PC-3 (cell line): ENCODE results near the gene SNRNP35. TPM values are rescaled to one million over a fixed set of nuclear protein-coding genes. Genes with fewer than 3 reads are reported as not detected.
"Not testable (repeated sequence)": the region's sequence is repeated elsewhere in the genome, so short reads cannot be mapped to it uniquely, and the experiment has no call there.

Experiments
- ATAC-seq: fragments of 200-7000 bp; cut with Tn5 transposase; 2 replicates; pipeline ENCODE4 v1.9.1; 2020; ENCODE audit warnings: mild to moderate bottlenecking, moderate library complexity
- BruUV-seq: library from RNA; stranded (reverse); fragments of 400-500 nt; replicated peaks from 2 replicates; lab custom pipeline; 2021; lab: Mats Ljungman, UMichigan
- CTCF ChIA-PET: fragments of 300-600 bp; sonication (Branson Sonifier 250); formaldehyde crosslinking; loops from one replicate; lab custom pipeline; 2022; ENCODE audit warnings: antibody characterized with exemption; lab: Charles Lee
- POLR2A ChIA-PET: fragments of 300-600 bp; sonication (Branson Sonifier 250); formaldehyde crosslinking; loops from one replicate; lab custom pipeline; 2022; ENCODE audit warnings: antibody characterized with exemption; ENCODE audit not compliant: unreplicated experiment; lab: Charles Lee
- DNase-seq: peaks from one replicate; pipeline ENCODE4 v3.0.0-alpha.2; 2015
- H2AFZ ChIP-seq: fragments of 300-600 bp; sonication (generic); 2 replicates; pipeline ENCODE4 v1.6.0; 2016; ENCODE audit warnings: antibody characterized with exemption, low read length
- H3F3A ChIP-seq: fragments of 300-600 bp; sonication (generic); one replicate; pipeline ENCODE4 v1.6.0; 2017; ENCODE audit warnings: antibody characterized with exemption, low read length, control low read depth, mild to moderate bottlenecking; ENCODE audit not compliant: unreplicated experiment
- H3K27ac ChIP-seq: fragments of 300-600 bp; sonication (generic); 2 replicates; pipeline ENCODE4 v1.5.1; 2016; ENCODE audit warnings: mild to moderate bottlenecking, low read length
- H3K27me3 ChIP-seq: fragments of 300-600 bp; sonication (generic); 2 replicates; pipeline ENCODE4 v1.6.1; 2016; ENCODE audit warnings: low read length, mixed read lengths
- H3K36me3 ChIP-seq: fragments of 300-600 bp; sonication (generic); 2 replicates; pipeline ENCODE4 v1.6.1; 2016; ENCODE audit warnings: low read depth, mixed run types, low read length, mixed read lengths
- H3K4me1 ChIP-seq: fragments of 300-600 bp; sonication (generic); 2 replicates; pipeline ENCODE4 v1.5.1; 2016; ENCODE audit warnings: low read length; ENCODE audit not compliant: insufficient read depth
- H3K4me2 ChIP-seq: fragments of 300-600 bp; sonication (generic); 2 replicates; pipeline ENCODE4 v1.6.0; 2016; ENCODE audit warnings: low read length
- H3K4me3 ChIP-seq: fragments of 300-600 bp; sonication (generic); 2 replicates; pipeline ENCODE4 v1.5.1; 2016; ENCODE audit warnings: mild to moderate bottlenecking, low read length, mixed read lengths
- H3K79me2 ChIP-seq: fragments of 300-600 bp; sonication (generic); 2 replicates; pipeline ENCODE4 v1.6.1; 2017; ENCODE audit warnings: low read length, mixed read lengths
- H3K9ac ChIP-seq: fragments of 300-600 bp; sonication (generic); 2 replicates; pipeline ENCODE4 v1.6.0; 2016; ENCODE audit warnings: mild to moderate bottlenecking, low read length
- H3K9me2 ChIP-seq: fragments of 300-600 bp; sonication (generic); replicated peaks from 2 replicates; pipeline ENCODE4 v1.6.1; 2016; ENCODE audit warnings: mixed run types, low read length, mixed read lengths
- H3K9me3 ChIP-seq: fragments of 300-600 bp; sonication (generic); 2 replicates; pipeline ENCODE4 v1.6.1; 2016; ENCODE audit warnings: low read length, mixed read lengths
- H4K20me1 ChIP-seq: fragments of 300-600 bp; sonication (generic); 2 replicates; pipeline ENCODE4 v1.6.1; 2016; ENCODE audit warnings: low read length, mixed read lengths
- EZH2 ChIP-seq: fragments of 300-600 bp; sonication (generic); IDR thresholded peaks from one replicate; pipeline ENCODE4 v1.6.1; 2017; ENCODE audit warnings: antibody characterized with exemption, mild to moderate bottlenecking, low read length; ENCODE audit not compliant: unreplicated experiment
- EZH2phosphoT487 ChIP-seq: fragments of 300-600 bp; sonication (generic); IDR thresholded peaks from 2 replicates; pipeline ENCODE4 v1.6.1; 2018; ENCODE audit warnings: mild to moderate bottlenecking, antibody characterized with exemption, low read length, borderline replicate concordance
- intact Hi-C: fragments of 100-400 bp; cut with micrococcal nuclease; formaldehyde crosslinking; loops from 2 replicates; pipeline ENCODE4 v1.9.0; 2023
- total RNA-seq: library from RNA; depleted of rRNA; stranded (reverse); fragments of >200 nt; gene quantifications from 2 replicates; pipeline ENCODE4 v1.2.3, GENCODE V29; 2014
- TF ChIP-seq, protein P1 (sequence below): fragments of 300-600 bp; sonication (generic); conservative IDR thresholded peaks from 2 replicates; pipeline ENCODE4 v1.5.1; 2017; ENCODE audit warnings: antibody characterized with exemption, low read depth, mild to moderate bottlenecking, low read length

SNRNP35 gene
- total RNA-seq, 1 experiment from 2014 or later, result 15.9 TPM

DNA sequence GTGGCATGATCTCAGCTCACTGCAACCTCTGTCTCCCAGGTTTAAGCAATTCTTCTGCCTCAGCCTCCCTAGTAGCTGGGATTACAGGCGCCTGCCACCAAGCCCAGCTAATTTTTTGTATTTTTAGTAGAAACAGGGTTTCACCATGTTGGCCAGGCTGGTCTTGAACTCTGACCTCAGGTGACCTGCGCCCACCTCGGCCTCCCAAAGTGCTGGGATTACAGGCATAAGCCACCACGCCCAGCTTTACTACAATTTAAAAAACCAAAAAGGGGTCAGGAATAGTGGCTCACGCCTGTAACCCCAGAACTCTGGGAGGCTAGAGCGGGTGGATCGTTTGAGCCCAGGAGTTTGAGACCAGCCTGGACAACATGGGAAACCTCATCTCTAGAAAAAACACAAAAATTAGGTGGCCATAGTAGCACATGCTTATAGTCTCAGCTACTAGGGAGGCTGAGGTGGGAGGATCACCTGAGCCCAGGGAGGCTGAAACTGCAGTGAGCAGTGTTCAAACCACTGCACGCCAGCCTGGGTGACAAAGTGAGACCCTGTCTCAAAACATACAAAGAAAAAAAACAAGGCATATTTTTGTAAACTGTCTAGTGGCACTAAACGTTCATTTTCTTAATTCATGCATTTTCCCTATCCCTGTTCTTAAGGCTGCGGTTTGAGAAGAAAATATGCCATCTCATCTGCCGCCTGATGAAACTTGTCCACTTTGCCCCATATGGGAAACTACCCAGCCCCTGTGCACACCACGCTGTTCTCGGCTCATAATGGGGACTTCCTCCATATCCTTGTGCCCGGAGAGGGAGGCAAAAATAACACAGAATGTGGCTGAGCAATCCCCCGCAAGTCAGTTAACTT, 25.8 kb upstream of the SNRNP35 start:
- H3K4me3 ChIP-seq, POLR2A ChIA-PET, H3K4me2 ChIP-seq, H3F3A ChIP-seq, DNase-seq, H3K27ac ChIP-seq, H2AFZ ChIP-seq, H3K9me2 ChIP-seq, H3K27me3 ChIP-seq, H4K20me1 ChIP-seq, H3K36me3 ChIP-seq, intact Hi-C loops, H3K9me3 ChIP-seq, BruUV-seq, H3K79me2 ChIP-seq, H3K9ac ChIP-seq, ATAC-seq, CTCF ChIA-PET, H3K4me1 ChIP-seq: not testable (repeated sequence)

DNA sequence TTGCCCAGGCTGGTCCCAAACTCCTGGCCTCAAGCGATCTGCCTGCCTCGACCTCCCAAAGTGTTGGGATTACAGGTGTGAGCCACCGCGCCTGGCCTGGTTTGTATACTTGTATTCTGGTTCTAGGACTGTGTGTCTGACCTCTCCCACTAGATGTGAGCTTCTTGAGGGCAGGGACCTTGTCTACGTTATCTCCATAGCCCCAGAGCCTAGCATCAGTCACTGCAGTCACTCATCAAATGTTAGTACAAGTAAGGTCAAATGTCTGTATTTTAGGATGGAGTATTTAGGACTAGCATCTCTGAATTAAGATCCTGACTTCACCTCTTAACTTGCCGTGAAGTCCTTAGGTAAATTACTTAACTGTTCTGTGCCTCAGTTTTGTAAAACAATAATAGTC, 24.3 kb upstream of the SNRNP35 start:
- H3K4me2 ChIP-seq, result no peak overlapping the region
- ATAC-seq (no peak), DNase-seq (no peak)
- no peak overlapping the region for H3K9ac ChIP-seq
- intact Hi-C loops, result no loop called here
- H3K27ac ChIP-seq, result no peak overlapping the region
- H3K9me3 ChIP-seq, result no peaks in the 10 kb centered on the region
- no peaks in the 10 kb centered on the region for H3K27me3 ChIP-seq
- no peaks in the 10 kb centered on the region for H3F3A ChIP-seq
- BruUV-seq, result no TSS peak
- no peaks in the 10 kb centered on the region for H3K9me2 ChIP-seq
- CTCF ChIA-PET, result no interaction called here
- H2AFZ ChIP-seq, result no peak overlapping the region
- no peaks in the 10 kb centered on the region for H3K36me3 ChIP-seq
- no peak for TF ChIP-seq EZH2phosphoT487
- peaks cover 9% of the 10 kb centered on the region for H3K79me2 ChIP-seq
- no peak overlapping the region for H3K4me3 ChIP-seq
- POLR2A ChIA-PET, result no interaction called here
- peaks cover 6% of the 10 kb centered on the region; the same call in 1 of the 2 replicates for H3K4me1 ChIP-seq
- no peaks in the 10 kb centered on the region for H4K20me1 ChIP-seq

DNA sequence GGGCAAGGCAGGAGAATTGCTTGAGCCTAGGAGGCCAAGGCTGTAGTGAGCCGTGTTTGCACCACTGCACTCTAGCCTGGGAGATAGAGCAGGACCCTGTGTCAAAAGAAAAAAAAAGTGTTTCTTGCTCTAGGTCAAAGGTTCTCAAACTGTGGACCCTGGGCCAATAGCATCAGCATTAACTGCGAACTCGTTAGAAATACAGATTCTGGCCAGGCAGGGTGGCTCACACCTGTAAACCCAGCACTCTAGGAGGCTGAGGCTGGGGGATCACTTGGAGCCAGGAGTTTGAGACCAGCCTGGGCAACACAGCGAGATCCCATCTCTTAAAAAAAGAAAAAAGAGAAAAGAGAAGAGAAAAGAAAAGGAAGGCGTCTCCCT, 22.3 kb upstream of the SNRNP35 start:
- Histone ChIP-seq H3K9ac (no peak overlapping the region), H3K27me3 (no peaks in the 10 kb centered on the region), H3K27ac (no peak overlapping the region), H3K9me2 (no peaks in the 10 kb centered on the region), H3K4me2 (peak overlapping the region; percentile 97), H3K9me3 (no peaks in the 10 kb centered on the region), H3F3A (no peaks in the 10 kb centered on the region), H4K20me1 (no peaks in the 10 kb centered on the region), H3K36me3 (no peaks in the 10 kb centered on the region), H3K79me2 (peaks cover 9% of the 10 kb centered on the region), H3K4me3 (peak overlapping the region; percentile 93), H2AFZ (peak overlapping the region; percentile 100), H3K4me1 (peaks cover 6% of the 10 kb centered on the region; the same call in 1 of the 2 replicates)
- TF ChIP-seq, protein P1, sequence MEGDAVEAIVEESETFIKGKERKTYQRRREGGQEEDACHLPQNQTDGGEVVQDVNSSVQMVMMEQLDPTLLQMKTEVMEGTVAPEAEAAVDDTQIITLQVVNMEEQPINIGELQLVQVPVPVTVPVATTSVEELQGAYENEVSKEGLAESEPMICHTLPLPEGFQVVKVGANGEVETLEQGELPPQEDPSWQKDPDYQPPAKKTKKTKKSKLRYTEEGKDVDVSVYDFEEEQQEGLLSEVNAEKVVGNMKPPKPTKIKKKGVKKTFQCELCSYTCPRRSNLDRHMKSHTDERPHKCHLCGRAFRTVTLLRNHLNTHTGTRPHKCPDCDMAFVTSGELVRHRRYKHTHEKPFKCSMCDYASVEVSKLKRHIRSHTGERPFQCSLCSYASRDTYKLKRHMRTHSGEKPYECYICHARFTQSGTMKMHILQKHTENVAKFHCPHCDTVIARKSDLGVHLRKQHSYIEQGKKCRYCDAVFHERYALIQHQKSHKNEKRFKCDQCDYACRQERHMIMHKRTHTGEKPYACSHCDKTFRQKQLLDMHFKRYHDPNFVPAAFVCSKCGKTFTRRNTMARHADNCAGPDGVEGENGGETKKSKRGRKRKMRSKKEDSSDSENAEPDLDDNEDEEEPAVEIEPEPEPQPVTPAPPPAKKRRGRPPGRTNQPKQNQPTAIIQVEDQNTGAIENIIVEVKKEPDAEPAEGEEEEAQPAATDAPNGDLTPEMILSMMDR, result no peak
- no peak for TF ChIP-seq EZH2
- no peak for TF ChIP-seq EZH2phosphoT487
- BruUV-seq, result no TSS peak
- intact Hi-C loops, result no loop called here
- ATAC-seq, result no peak
- POLR2A ChIA-PET, result no interaction called here
- no peak for DNase-seq
- CTCF ChIA-PET, result no interaction called here
